NCI-H146 (cell line): Measurements from ENCODE around the gene ZEB2.

Experiments
- DNase-seq: peaks from one replicate; lab custom pipeline; 2025; lab: John Stamatoyannopoulos, UW

Gene ZEB2

DNA sequence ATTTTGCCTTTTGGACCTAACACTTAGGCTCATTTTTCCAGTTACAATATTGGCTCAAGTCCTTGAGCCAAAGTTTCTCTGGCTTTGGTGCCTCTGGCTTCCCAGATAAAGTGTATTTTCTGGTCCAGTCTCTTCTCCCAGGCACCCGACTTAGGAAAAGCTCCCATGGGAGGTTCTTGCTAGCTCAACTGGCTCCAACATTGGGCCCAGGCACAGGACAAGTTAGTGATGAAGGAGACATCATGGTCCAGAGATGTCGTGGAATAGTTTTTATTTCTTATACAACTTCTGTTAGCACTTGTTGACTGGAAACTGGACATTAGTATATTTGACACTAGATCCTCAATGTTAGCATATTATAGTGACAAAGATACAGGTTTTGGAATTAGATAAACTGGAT, 8.2 kb upstream of the ZEB2 start:
- no peak for DNase-seq

DNA sequence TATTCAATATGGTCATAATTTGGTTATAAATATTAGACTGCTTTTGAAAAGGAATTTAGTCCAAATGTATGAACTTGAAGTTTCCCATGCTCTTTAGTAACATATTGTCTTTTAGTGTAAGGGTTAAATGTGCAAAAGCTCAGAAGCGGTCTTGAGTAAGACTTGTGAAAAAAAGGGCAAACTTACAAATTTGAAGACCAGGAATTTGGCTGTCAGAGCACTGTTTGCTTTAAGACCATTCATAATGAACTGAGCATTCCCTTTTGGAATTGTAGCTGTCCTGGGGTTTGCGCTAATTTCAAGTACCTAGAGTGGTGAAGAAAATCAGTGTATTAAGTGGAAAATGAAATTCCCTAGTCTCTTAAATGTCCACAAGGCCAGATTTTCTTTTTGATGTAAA, 6.9 kb upstream of the ZEB2 start:
- DNase-seq, result no peak

DNA sequence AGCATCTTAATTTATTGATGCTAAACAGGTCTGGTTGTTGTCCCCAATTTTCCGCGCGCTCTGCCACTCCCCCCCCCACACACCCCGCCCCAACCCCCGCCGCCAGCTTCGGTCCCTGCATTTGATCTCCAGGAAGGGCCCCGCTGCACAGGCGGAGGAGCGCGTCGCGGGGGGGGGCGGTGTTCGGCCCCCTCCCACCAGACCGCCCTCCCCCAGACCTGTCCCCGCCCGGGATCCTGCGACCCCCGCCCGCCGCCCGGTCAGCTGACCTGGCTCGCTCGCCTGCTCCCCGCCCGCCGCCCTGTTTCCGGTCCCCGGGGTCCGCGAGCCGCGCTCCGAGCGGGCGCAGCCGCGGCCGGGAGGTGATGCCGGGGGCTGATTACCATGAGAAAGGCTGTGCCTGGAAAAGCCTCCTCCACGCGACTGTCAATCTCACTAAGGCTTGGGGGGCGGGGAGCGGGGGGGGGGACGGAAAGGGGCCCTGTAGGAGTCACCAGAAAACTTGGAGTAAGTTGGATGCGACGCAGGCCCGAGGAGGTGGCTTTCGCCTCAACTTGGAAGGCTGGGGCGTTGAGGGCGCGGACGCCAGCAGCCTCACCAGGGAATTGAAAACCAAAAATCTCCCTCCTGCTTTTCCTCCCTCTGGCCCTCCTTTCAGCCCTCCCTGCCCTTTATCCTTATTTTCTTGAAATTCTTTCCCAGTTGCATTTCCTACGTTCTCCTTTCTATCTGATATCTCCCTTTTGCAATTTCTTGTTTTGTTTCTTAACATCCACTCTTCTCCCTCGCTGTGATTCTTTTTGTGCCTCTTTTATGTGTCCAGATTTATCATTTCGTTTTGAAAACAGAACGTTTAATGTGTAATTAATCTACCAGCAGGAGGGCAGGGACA, 4.4 kb upstream of the ZEB2 start:
- DNase-seq, result peak; percentile 40

DNA sequence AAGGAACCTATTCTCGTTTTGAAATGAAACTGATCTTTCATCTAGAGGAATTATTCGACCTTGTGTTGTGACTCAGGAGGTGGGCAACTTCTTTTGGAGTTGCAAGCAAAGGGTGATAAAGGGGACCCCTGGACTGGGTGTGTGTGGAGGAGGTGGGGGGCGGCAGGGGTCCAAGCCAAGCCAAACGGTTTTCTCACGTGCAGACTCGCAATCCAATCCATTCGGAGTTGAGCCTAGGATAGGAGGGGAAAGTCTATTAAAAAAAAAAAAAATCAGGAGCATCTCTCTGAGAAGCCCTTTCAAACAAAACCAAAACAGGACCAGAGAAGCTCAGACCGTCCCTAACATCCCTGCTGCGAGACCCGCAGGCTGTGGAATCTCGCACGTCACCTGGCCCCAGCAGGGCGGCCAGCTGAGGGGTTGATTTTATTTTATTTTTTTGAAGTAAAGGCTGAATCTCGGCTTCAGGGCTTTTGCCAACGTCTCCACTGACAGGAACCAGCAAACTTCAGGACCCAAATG, 3.7 kb upstream of the ZEB2 start:
- DNase-seq, result peak; percentile 9

DNA sequence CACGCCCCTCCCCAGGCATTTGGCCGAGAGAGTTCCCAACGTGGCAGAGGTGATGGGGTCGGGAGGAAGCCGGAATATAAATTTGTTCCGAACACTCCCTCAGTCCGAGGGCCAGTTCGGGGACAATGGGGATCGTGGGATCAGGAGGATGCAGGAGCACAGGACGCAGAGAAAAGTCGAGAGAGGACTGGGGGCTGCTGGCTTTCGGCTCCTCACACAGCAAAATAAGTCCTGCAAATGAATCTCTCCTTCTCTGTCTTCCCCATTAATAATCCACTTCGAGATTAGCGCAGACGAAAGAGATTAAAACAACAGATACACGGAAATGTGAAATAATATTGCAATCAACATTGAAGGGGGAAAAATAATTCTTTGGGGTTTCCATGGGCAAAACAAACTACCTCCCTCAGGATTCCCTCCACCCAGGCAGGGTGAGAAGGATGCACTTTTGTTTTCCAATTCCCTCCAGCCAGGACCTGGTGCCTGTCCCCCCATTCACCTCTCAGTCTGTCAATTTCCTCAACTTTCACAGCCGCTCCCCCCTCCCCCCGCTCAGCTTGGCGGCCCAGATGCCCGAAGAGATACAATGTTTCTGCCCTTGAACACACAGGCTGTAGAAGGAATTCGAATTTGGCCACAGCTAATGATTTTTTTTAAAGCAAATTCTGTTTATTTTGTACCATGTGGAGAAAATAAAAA, 3.1 kb upstream of the ZEB2 start:
- DNase-seq, result no peak

DNA sequence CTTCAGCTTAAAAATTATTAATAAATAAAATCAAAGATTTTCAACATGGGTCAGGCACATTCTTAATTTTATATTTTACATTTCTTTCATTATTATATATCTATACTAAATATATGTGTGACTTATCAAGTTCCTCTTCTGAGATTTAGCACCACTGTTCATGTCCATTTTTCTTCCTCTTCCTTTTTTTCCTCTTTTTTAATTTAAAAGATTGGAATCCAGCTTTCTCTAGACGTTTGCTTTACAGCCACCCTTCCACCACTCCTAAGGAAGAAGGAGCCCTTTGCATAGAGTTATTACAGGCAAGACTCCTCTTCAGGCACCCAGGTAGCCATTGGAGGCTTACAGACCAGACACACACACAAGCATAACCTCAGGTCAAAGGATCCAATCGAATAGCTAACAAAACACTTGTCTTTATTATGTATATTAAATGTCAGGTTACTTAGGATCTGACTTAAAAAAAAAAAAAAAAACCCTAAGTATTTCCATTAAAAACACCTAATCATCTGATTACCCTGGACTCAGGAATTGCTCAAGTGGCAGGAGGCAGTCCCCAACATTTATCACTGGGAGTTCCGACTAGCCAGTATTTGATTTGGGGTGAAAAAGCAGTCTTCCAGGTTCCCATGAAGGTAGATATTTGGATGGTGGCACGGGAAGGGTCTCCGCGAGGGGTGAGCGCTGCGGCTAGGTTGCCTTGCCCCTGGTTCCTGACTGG, 2.4 kb upstream of the ZEB2 start:
- no peak for DNase-seq

DNA sequence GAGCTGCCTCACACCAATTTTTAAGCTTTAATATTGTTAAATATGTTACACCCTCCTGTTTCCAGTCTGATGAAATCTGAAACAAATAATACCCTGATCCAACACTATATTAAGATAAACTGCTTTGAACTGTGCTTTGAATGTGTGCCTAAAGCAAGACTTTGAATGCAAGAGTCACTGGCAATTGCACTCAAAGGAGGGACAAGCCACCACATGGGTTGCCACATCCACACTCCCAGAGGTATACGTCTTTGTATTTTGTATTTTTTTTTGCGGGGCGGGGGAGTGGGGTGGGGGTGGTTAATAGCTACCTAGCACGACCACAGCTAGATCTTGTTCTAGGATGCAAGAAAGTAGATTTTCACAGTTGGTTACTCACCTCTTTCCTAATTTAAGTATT, 1.8 kb upstream of the ZEB2 start:
- no peak for DNase-seq

DNA sequence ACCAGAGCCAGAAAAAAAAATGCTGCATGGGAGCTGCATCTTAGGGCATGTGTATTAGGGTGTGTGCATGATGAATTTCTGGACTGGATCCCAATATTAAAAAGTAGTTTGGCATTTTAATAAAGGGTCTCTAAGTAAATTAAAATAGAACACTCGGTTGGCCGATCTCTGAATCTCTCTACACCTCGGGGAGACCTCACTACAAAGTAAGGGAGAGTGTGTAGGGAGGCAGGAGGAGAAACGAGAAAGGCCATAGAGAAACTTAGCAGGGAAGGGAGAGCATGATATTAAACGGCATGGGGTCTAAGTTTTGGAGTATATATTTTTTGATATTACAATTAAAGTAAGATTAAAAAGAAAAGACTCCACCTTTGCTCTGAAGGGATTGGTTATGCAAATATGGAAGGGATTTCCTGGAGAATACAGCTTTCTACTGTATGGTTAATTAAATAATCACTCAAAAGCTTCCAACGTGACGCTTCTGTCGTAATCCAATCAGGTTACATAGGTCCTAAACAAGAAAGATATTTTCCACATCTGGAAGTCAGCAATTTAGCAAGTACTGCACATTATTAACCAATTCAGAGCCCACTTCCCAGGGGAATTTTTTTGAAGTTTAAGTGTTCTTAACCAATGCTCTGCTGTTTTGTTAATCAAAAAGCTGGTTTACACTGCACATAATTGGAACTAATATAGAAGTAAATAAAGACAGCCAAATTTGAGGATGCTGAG, 1.0 kb upstream of the ZEB2 start:
- DNase-seq, result no peak

DNA sequence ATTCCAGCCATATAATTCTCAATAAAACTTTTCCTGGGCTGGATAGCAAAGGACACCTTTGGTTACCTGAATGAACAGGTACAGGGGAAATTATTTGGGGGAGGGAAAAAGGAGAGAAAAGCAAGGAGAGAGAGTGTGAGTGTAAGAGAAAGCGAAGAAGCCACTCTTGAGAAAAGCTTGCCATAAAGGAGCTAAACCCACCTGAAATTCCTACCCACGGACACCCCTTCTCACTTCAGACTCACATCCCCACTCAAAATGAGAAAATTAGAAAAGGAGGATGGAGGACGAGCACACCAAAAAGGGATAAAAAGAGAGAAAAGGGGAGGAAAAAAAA, 354 bp downstream of the ZEB2 start:
- DNase-seq, result no peak

DNA sequence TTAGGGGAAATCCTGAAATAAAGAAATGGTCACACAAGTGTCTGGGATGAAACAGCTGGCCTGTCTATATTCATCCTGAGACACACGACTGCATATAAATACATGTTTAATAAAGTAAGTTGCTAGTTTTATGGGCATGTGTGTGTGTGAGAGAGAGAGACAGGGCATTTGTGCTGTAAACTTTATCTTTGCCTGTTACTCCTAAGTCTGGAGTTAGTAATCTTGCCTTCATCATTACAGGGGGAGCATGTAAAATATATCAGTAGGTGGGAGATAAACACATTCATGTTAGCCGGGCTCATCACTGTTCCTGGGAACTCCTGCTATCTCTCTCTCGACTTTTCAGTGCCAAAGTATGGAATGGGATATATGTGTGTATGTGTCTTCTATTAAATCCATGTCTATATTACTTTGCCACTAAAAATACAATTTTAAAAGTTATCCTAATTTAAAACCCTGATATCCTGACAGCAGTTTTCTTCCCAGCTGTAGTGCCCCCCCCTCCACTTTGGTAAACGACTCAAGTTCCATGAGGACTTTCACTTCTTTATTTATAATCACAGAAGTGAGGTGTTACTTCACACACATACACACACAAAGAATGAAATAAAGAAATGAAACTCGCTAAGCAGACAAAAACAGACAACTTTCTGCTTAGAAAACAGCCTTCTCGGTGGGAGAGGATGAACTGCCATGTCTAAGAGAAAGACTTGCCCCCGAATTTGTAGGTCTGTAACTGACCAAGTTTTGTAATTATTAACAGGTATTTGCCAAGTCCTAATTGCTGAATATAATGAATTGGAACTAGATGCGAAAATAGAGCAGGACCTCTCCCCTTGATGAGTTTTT, 947 bp downstream of the ZEB2 start:
- no peak for DNase-seq

DNA sequence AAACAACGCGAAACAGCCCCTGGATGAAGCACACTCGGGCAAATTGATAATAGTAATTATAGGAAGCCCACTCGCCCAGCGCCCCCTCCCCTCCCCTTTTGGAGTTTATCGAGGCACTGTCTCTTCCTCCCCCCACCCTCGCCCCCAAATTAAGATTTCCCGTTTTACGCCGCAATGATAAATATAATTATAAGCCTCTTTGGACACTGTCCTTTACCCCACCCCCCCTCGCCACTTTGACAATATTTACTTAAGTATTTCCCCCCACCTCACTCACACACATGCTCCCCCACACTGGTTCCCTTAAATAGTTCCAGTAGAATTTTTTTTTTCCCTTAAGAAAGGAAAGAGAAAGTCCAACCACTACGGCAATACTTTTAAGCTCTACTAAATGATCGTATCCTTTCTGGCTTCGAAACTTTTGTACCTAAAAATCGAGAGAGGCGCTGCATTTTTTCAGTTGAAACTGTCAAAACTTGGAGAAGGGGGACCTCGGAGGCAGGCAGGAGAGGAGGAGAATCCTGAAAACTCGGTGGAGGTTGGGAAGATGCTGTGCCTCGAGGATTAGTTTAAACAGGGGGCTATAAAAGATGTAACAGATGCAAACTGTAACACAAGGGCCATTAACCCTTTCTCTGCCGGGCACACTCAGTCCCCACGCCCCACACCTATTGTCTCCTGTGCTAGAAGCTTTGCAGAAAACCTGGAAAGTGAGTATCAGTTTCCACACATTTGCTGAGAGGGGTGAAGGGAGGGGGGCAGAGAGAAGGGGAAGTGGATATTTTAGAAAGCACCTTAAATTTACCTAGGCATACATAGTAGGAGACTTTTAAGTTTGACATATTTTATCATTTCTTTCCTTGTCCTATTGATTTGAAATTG, 1.8 kb downstream of the ZEB2 start:
- no peak for DNase-seq

DNA sequence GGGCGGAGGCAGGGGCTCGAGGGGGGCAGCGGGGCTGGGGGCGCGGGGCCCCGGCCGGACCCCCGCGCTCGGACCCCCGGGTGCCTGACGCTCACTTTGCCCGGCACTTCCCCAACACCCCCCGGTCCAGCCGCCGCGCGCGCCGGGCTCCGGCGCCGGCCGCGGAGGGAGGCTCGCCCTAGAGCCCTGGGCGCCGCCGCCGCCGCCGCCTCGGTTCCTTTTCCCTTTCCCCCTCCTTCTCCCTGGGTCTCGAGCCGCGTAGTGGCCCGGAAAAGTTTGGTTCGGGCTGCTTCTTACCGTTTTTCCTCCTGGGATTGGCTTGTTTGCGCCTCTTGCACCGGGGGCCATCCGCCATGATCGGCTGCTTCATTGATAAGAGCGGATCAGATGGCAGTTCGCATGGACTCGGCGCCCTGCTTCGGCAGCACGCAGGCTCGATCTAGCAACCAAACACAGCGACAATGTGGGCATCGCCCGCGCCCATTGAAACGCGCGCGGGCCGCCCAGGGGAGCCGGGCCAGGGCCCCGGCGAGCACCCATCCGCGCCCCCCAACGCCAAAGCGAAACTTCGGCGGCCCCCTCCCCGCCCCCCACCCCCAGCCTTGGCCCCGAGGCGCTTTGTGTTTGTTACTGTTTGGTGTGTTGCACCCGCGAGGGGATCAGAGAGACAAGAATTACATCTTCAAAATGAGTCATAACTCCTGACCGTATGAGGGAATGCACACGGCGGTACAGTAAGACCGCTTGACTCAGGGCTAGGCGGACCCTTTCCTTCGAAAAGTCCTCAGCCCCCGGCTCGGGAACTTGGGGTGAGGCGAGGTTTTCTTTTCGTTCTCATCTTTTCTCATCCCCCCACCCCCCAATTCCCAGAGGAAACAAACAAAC, 2.7 kb downstream of the ZEB2 start:
- DNase-seq, result peak; percentile 11

DNA sequence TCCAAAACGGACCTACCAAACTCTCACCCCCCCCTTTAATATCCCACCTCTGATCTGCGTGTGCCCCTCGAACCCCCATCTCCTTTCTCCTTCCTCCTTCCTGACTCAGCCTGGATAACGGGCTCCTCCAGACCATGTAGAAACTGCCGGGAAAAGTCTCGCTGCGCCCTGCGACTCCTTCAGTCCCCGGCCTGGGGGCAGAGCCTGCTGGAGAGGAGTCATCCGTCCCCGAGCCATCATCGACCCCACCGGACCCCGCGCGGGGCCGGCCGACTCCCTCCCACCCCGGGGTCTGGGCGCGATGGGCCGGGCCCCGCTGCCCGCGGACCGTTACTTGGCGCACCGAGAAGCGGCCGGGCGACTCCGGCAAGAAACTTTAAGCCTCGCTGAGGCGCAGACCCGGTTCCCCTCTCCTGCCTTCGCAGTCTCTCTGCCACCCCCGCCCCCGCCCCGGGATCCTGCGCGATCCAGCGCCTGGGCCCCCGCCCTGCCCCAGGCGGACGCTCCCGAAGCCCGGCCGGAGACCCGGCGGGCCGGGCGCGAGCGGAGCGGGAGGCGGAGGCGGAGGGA, 3.4 kb downstream of the ZEB2 start:
- DNase-seq, result no peak

DNA sequence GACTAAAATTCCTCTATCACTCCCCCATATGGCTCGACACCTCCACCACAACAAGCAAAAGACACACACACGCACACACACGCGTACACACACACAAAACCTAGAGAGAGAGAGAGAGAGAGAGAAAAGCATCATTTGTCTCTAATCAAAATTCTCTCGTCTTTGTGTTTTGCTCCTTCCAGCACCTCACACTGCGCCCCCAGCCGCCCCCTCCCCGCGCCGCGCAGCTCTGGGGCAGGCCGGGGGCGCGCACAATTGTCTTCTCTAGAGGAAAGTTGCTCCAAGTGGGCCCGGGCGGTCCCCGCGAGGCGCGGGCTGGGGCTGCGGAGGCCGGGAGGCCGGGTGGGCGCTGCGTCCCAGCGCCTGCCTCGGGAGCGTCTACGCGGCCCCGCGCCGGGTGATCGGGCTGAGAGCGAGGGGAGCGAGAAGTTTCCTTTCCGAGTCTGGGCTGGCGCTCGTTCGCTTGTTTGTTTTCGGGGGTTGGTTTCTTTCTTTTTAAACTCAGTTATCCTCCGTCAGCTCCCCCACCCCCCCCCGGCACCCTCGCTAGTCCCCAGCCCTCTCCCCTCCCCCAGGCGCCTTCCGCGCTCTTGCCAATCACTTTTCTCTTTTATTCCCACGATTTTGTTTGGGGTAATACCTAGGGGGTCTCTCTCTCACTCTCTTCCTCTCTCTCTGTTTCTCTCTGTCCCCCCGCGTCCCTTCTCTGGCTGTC, 4.1 kb downstream of the ZEB2 start:
- DNase-seq, result no peak

DNA sequence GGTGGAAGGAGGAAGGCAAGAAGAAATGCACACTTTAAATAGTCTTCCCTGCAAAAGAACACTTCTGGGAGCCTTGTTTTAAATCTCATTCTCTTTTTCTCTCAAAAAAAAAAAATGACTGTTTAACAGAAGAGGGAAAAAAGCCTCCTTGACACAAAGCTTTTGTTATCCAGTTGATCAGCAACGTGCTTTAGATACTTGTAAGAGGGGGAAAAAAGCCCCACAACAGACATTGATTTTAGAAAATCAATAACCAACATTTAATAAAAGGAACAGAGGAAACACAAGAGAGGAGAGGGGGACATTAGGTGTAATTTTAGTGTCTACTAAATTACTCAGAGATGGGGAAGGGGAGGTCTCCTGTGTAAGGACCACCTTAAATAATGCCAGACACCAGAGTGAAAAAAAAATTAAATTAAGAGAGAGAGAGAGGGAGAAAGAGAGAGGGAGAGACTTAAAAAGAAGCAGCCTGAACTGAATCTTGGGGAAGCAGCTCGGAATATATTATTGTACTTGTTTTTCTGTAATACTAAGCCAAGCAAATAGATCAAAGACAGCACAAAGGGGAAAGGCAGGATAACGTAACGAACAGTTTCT, 4.7 kb downstream of the ZEB2 start:
- DNase-seq, result no peak

DNA sequence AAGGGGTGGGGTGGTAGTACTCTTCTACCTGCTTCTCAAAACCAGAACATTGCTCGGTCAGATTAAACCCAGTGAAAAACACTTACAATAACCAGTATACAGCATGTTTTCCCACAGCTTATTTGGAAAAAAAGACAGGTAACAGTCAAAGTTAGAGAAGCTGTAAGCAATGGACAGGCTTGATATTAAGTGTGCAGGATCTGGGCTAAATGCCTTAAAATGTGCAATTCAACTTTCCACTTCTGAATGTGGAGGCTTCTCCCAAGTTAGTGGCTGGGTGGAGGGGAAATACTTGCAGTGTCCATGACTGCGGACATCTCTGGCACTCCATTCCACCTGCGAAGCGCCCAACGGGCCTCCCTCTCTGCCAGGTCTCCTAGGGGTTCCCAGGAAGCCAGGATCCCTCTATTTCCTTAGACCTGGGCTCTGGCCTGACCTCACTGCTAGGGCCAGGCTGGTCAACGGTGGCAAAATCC, 5.3 kb downstream of the ZEB2 start:
- DNase-seq, result no peak

DNA sequence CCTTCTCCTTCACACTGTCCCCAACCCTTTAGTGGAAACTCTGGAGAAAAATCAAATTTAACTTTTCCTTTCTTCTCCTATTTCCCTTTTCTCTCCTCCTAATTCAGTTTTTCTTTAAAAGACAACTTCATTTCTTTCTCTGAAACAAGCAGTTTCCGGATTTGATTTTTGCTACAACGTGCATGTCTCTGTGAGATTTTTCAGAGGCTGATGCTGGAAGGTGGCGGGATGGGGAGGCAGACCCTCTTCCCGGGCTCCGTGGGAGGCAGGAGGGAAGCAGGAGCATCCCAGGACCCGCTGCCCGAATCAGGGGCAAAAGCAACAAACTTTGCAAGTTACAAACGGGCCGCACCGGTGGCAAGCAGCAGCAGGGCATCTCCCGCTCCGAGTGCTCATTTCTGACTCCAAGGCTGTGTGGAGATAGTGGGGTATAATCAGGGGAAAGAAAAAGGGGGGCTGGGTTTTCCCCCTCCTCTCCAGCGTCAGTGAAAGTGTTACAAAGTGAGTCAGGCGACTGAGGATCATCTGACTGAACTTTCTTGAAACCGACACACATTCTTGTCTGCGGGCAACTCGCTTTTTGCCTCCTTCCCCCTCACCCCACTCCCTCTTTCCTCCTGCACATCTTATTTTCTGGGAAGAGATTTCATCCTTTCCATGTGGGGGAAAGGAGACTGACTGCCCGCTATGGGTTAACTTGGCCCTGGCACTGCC, 6.4 kb downstream of the ZEB2 start:
- no peak for DNase-seq
